ENCODE results near the gene CHRNG.

Gene CHRNG

GRCh38 chr2:232539298-232540231 lies at the start of gene CHRNG:
Gene CHRNG, plus strand, starts transcription at chr2:232539692. Its CDS starts 56 bp downstream, at chr2:232539748.
- no peak for DNase-seq (ENCODE audit: low read depth in 3 of 3)

GRCh38 chr2:232490221-232491138 lies 49.0 kb upstream of the CHRNG start:
- no peak for DNase-seq (ENCODE audit: low read depth in 3 of 3)

GRCh38 chr2:232491139-232491780 lies 48.2 kb upstream of the CHRNG start:
- no peak for DNase-seq (ENCODE audit: low read depth in 3 of 3)

GRCh38 chr2:232492236-232492848 lies 47.1 kb upstream of the CHRNG start:
- no peak for DNase-seq (ENCODE audit: low read depth in 3 of 3)

GRCh38 chr2:232492963-232493700 lies 46.4 kb upstream of the CHRNG start:
- DNase-seq (ENCODE audit: low read depth in 3 of 3), result no peak

- DNase-seq (ENCODE audit: low read depth in 3 of 3), result no peak
Observed at GRCh38 chr2:232493701-232494474, 45.6 kb upstream of the CHRNG start.

GRCh38 chr2:232494542-232494941 lies 45.0 kb upstream of the CHRNG start:
- no peak for DNase-seq (ENCODE audit: low read depth in 3 of 3)

GRCh38 chr2:232495292-232495691 lies 44.2 kb upstream of the CHRNG start:
- DNase-seq (ENCODE audit: low read depth in 3 of 3), result no peak

GRCh38 chr2:232496501-232497270 lies 42.8 kb upstream of the CHRNG start:
- DNase-seq (ENCODE audit: low read depth in 3 of 3), result no peak

- no peak for DNase-seq (ENCODE audit: low read depth in 3 of 3)
Observed at GRCh38 chr2:232497348-232497747, 42.1 kb upstream of the CHRNG start.

- no peak for DNase-seq (ENCODE audit: low read depth in 3 of 3)
Observed at GRCh38 chr2:232498452-232498851, 41.0 kb upstream of the CHRNG start.

GRCh38 chr2:232501331-232501771 lies 38.1 kb upstream of the CHRNG start:
- no peak for DNase-seq (ENCODE audit: low read depth in 3 of 3)

- DNase-seq (ENCODE audit: low read depth in 3 of 3), result no peak
Observed at GRCh38 chr2:232501794-232502390, 37.6 kb upstream of the CHRNG start.

GRCh38 chr2:232502511-232502910 lies 37.0 kb upstream of the CHRNG start:
- DNase-seq (ENCODE audit: low read depth in 3 of 3), result no peak

- peak; percentile 12 to 47 (median 32) for DNase-seq (ENCODE audit: low read depth in 3 of 3)
Observed at GRCh38 chr2:232502911-232503808, 36.3 kb upstream of the CHRNG start.

- DNase-seq (ENCODE audit: low read depth in 3 of 3), result no peak
Observed at GRCh38 chr2:232503809-232504323, 35.6 kb upstream of the CHRNG start.

GRCh38 chr2:232504438-232504837 lies 35.1 kb upstream of the CHRNG start:
- no peak for DNase-seq (ENCODE audit: low read depth in 3 of 3)

Data from stimulated activated CD4-positive, alpha-beta T cell treated with anti-CD3 and anti-CD28 coated beads, TNF-alpha, amount 100 ng/mL, for 4 hours (primary cell).